Measurements from ENCODE around the gene AXIN1.
"Not testable (repeated sequence)": the region's sequence is repeated elsewhere in the genome, so short reads cannot be mapped to it uniquely, and the experiment has no call there.

DNA sequence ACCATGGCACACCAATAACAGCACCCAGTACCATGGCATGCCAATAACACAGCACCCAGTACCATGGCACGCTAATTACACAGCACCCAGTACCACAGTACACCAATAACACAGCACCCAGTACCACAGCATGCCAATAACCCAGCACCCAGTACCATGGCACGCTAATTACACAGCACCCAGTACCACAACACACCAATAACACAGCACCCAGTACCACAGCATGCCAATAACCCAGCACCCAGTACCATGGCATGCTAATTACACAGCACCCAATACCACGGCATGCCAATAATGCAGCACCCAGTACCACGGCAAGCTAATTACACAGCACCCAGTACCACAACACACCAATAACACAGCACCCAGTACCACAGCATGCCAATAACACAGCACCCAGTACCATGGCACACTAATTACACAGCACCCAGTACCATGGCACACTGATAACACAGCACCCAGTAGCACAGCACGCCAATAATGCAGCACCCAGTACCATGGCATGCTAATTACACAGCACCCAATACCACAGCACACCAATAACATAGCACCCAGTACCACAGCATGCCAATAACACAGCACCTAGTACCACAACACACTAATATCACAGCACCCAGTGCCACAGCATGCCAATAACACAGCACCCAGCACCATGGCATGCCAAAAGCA lies 18.2 kb downstream of the AXIN1 start:
- TF ChIP-seq, protein P1, sequence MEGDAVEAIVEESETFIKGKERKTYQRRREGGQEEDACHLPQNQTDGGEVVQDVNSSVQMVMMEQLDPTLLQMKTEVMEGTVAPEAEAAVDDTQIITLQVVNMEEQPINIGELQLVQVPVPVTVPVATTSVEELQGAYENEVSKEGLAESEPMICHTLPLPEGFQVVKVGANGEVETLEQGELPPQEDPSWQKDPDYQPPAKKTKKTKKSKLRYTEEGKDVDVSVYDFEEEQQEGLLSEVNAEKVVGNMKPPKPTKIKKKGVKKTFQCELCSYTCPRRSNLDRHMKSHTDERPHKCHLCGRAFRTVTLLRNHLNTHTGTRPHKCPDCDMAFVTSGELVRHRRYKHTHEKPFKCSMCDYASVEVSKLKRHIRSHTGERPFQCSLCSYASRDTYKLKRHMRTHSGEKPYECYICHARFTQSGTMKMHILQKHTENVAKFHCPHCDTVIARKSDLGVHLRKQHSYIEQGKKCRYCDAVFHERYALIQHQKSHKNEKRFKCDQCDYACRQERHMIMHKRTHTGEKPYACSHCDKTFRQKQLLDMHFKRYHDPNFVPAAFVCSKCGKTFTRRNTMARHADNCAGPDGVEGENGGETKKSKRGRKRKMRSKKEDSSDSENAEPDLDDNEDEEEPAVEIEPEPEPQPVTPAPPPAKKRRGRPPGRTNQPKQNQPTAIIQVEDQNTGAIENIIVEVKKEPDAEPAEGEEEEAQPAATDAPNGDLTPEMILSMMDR (conservative IDR thresholded peaks at IDR 0.05 in 1 of 2, IDR thresholded peaks at IDR 0.05 in 1 of 2; ENCODE audit: low read depth in 1 of 2, low read length in 2 of 2), result not testable (repeated sequence)
- TF ChIP-seq EZH2 (IDR thresholded peaks at IDR 0.05; ENCODE audit: low read length, missing control alignments), result not testable (repeated sequence)
